ENCODE data around the gene MYMK. TPM values are rescaled to one million over a fixed set of nuclear protein-coding genes. Genes with fewer than 3 reads are reported as not detected.

MYMK gene
- total and polyA plus RNA-seq, 2 of the 13 experiments (the other 11 are each of a cell fraction or from before 2014, with no cell fraction given) = not detected

DNA sequence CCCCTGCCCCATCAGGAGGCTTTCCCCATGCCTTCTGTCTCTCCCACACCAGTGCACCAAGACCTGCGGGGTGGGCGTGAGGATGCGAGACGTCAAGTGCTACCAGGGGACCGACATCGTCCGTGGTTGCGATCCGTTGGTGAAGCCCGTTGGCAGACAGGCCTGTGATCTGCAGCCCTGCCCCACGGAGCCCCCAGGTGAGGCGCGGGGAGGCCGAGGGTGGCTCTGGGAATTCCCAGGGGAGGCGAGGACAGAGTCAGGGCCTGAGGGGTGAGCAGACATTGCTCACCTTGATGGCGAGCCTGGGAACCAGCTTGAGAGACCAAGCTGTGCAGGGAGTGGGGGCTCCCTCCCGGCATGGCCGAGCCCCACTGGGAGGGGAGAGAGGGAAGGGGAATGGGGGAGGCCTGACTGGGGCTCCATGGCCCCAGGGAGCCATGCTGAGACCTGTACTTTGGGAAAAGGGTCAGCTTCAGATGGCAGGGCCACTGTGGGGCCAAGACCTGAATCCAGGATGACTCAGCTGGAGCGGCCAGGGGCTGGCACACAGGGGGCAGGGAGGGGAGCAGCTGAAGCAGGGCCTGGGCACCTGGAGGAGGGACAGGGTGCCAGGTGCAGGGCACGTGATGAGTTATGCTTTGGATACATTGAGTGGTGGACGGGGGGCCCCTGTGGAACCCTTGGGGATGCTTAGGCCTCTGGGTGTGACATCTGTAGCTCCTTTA is 49.2 kb upstream of the MYMK start:
- H2AFZ ChIP-seq (ENCODE audit: low read length) = no peak overlapping the region
- no peak overlapping the region for H3K9ac ChIP-seq (ENCODE audit: insufficient read depth, low read depth, low read length)
- no peak overlapping the region for H3K4me3 ChIP-seq (replicated peaks in 1 of 3; ENCODE audit: insufficient read depth in 1 of 3, low read depth in 2 of 3, low read length in 3 of 3)
- ChIA-PET CTCF (ENCODE audit: low intra/inter-chr PET ratio, low total read pairs) (no interaction called here), POLR2A (no interaction called here)
- H4K20me1 ChIP-seq (ENCODE audit: insufficient read depth, low read length) = no peaks in the 10 kb centered on the region
- H3K9me3 ChIP-seq (ENCODE audit: low read length) = no peaks in the 10 kb centered on the region
- FAIRE-seq (no peak), DNase-seq (ENCODE audit: low spot score) (no peak), ATAC-seq (no peak)
- no peak overlapping the region for H3K4me2 ChIP-seq (ENCODE audit: low read depth, low read length)
- H3K36me3 ChIP-seq (replicated peaks in 1 of 2; ENCODE audit: control insufficient read depth in 1 of 2, insufficient read depth in 2 of 2, low read length in 2 of 2) = no peaks in the 10 kb centered on the region
- intact Hi-C loops (cut with micrococcal nuclease; ENCODE audit: unreplicated experiment) = no loop called here
- H3K27me3 ChIP-seq (ENCODE audit: control insufficient read depth in 1 of 2, insufficient read depth in 2 of 2, low read length in 2 of 2) = peaks cover 5 to 35% of the 10 kb centered on the region in 2 experiments; a peak in 4 of 5 replicates
- no peak overlapping the region for H3K27ac ChIP-seq (ENCODE audit: extremely low read length, insufficient read depth, low read length)
- no TSS peak for BruUV-seq (replicated peaks)
- H3K79me2 ChIP-seq (ENCODE audit: insufficient read depth, low read length) = no peaks in the 10 kb centered on the region
- H3K4me1 ChIP-seq (ENCODE audit: insufficient read depth, low read length) = peaks cover 21% of the 10 kb centered on the region
- whole genome bisulfite sequencing (ENCODE audit: low lambda C conversion rate) = 60% methylated on average over 15 of the region's 21 CpGs
- in situ Hi-C loops (cut with HindIII; ENCODE audit: extremely low pct_ligation_motif_present, low pct_unique_long_range_greater_than_20kb) = no loop called here
- TF ChIP-seq CHD2 (IDR thresholded peaks at IDR 0.05; ENCODE audit: low read depth, low read length) (no peak), TBX2 (CRISPR knock-in tag; IDR thresholded peaks at IDR 0.05; ENCODE audit: borderline replicate concordance) (no peak), ZNF589 (CRISPR knock-in tag; conservative IDR thresholded peaks at IDR 0.05) (no peak), ZNF230 (CRISPR knock-in tag; IDR thresholded peaks at IDR 0.05) (no peak), CEBPB (IDR thresholded peaks at IDR 0.05; ENCODE audit: borderline replicate concordance, low read depth, low read length) (no peak), ZNF792 (CRISPR knock-in tag; IDR thresholded peaks at IDR 0.05) (no peak), KLF11 (CRISPR knock-in tag; IDR thresholded peaks at IDR 0.05) (no peak), HNRNPH1 (optimal IDR thresholded peaks at IDR 0.05; ENCODE audit: low read depth, low read length) (no peak), MIXL1 (CRISPR knock-in tag; IDR thresholded peaks at IDR 0.05) (no peak), POLR2AphosphoS5 (IDR thresholded peaks at IDR 0.05; ENCODE audit: low read depth, low read length) (no peak), FOXA1 (IDR thresholded peaks at IDR 0.05) (no peak), FOXA1 (CRISPR knock-in tag; IDR thresholded peaks at IDR 0.05) (no peak), SCMH1 (CRISPR knock-in tag; IDR thresholded peaks at IDR 0.05; ENCODE audit: borderline replicate concordance) (no peak), ZNF317 (CRISPR knock-in tag; IDR thresholded peaks at IDR 0.05) (no peak), FOXO1 (CRISPR knock-in tag; IDR thresholded peaks at IDR 0.05) (no peak), RFXAP (CRISPR knock-in tag; IDR thresholded peaks at IDR 0.05; ENCODE audit: borderline replicate concordance) (no peak)
- TF ChIP-seq, protein P1, sequence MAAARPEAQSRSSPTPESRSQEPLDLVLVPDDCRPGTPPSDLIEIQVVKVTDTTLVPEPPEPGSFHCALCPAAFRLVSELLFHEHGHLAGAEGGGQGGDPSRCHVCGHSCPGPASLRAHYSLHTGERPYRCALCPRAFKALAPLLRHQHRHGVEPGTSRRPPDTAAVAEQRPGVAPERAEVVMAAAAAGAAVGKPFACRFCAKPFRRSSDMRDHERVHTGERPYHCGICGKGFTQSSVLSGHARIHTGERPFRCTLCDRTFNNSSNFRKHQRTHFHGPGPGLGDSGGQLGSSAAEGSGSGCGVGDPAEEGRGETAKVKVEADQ (CRISPR knock-in tag; IDR thresholded peaks at IDR 0.05; ENCODE audit: borderline replicate concordance) = no peak
